WTC11 (cell line): Measurements from ENCODE around the gene TTC38.

Experiments used
- CTCF ChIP-seq: fragments of 200-600 bp; IDR thresholded peaks from 2 replicates; pipeline ENCODE4 v1.8.0; 2022; ENCODE audit warnings: antibody characterized with exemption
- IRF2 ChIP-seq: sonication (generic); formaldehyde crosslinking; IDR thresholded peaks from 2 replicates; pipeline ENCODE4 v1.8.0; 2022; ENCODE audit warnings: low read depth, missing genetic modification reagents, borderline replicate concordance

GRCh38 chr22:46308283-46308988 lies 40.6 kb downstream of the TTC38 start:
- TF ChIP-seq CTCF (no peak), IRF2 (no peak)
